ENCODE results near the gene RNFT2.

DNA sequence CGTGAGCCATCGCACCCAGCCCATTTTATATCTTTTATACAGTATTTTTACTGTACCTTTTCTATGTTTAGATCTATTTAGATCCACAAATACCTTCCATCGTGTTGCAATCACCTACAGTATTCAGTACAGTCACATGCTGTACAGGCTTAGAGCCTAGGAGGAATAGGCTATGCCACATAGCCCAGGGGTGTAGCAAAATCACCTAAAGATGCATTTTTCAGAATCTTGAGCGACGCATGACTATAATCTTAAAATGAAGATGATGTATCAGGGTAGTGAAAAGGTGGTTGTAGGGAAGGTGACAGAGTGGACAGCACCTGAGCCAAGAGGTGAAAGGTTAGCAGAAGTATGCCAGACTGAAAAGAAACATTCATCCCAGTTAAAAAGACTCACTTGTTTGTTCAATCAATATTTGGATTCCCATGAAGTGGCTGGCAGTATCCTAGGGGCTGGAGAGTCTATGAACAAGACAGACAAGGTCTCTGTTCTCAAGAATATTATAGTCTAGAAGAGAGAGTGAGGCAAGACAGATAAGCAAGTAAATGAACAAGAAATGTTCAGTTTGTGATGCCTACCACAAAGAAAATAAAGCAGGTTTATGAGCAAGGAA lies 3.9 kb upstream of the RNFT2 start:
- TF ChIP-seq POLR2AphosphoS5 (IDR thresholded peaks at IDR 0.05): no peak
- TF ChIP-seq, protein P1, sequence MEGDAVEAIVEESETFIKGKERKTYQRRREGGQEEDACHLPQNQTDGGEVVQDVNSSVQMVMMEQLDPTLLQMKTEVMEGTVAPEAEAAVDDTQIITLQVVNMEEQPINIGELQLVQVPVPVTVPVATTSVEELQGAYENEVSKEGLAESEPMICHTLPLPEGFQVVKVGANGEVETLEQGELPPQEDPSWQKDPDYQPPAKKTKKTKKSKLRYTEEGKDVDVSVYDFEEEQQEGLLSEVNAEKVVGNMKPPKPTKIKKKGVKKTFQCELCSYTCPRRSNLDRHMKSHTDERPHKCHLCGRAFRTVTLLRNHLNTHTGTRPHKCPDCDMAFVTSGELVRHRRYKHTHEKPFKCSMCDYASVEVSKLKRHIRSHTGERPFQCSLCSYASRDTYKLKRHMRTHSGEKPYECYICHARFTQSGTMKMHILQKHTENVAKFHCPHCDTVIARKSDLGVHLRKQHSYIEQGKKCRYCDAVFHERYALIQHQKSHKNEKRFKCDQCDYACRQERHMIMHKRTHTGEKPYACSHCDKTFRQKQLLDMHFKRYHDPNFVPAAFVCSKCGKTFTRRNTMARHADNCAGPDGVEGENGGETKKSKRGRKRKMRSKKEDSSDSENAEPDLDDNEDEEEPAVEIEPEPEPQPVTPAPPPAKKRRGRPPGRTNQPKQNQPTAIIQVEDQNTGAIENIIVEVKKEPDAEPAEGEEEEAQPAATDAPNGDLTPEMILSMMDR (IDR thresholded peaks at IDR 0.05): no peak
- no peak for TF ChIP-seq POLR2A (IDR thresholded peaks at IDR 0.05)
